IPS DF 4.7 (cell line): ENCODE measurements around the gene TRAPPC2L.

Source experiments
- DNase-seq: peaks from one replicate; pipeline ENCODE4 v3.0.0-alpha.2; 2013; ENCODE audit warnings: low spot score; ENCODE audit errors: extremely low read depth

Gene TRAPPC2L

DNA sequence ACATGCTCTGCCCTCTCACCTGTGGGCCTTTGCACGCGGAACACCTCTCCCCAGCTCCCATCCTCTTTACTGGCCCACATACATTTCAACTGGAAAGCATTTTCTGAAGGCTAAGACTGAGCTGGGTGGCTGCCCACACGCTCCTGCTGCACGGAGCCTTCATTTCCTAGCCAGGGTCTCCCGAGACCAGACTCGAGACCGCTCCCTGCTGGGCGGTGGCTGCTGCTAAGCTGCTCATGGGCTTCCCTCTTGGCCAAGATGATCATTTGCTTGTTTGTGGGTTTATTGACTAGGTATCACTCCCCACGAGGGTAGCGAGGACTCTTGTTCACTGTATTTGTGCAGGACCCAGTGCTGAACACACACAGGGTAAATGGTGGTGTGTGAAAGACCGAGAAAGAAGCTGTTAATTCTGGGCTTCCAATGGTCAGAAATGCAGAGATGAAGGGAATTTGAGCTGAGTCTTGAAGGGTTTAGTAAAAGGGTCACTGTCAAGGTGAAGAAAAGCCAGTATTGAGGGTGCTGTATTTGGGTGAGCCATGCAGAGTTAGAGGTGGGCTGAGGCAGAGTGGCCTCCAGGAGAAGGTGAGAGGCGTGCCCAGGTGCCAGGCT is 907 bp downstream of the TRAPPC2L start:
- DNase-seq = no peak

DNA sequence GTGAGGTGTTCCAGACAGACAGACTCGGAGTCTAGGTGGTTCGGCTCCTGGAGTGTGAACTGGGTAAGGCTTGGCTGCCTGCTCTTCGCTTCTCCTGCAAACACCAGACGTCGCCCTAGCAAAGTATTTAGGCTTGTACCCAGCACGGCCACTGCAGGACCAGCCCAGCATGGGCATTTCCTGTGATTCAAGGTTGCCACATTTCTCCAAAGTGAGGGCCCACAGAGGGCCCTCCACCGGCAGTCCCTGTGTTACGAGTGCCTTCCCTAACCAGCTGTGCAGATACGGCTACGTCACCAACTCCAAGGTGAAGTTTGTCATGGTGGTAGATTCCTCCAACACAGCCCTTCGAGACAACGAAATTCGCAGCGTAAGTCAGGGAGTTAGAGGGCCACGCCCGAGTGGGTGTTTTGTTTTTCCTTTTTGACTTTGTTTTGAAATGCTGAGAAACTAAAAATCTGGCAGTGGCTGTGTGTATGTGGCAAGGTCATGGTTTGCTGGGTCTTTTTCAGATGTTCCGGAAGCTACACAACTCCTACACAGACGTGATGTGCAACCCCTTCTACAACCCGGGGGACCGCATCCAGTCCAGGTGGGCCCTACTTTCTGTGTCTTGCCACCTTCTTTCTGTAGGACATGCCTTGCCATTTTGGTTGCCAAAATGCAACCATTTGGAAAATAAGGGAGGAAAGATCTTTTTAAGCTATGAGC is 2.6 kb downstream of the TRAPPC2L start:
- no peak for DNase-seq

DNA sequence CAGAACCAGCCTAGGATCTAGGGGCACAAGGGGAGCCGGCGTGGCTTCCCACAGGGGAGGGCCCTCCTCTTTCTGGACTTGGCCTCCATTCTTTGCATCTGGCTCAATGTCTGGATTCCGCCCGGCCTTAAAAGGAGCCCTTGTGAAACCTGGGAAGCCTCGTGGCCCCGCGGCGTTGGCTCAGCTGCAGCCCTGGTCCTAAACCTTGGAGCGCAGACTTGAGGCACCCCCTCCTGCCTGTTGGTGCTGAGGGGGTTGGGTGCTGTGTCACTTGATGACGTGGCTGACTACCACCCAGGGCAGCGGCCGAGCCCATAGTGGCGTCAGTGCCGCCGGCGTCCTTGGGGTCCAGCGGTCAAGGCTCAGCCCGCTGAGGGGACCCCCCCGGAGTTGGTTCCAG is 4.4 kb downstream of the TRAPPC2L start:
- no peak for DNase-seq

DNA sequence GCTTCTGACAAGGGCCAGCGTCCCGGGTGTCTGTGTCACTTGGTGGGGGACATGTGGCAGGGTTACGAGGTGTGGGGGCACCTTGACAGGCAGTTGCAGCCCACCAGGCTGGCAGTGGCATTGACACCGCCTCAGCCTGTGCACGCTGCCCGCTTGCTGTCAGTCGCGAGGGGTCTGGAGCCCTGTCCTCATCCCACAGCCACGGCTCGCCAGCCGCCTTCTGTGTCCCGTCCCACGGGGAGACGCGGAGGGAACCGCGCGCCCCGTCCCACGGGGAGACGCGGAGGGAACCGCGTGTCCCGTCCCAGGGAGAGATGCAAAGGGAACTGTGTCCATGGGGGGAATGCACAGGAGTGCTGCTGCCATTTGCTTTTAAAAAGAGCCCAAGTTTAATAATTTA is 6.0 kb downstream of the TRAPPC2L start:
- no peak for DNase-seq

DNA sequence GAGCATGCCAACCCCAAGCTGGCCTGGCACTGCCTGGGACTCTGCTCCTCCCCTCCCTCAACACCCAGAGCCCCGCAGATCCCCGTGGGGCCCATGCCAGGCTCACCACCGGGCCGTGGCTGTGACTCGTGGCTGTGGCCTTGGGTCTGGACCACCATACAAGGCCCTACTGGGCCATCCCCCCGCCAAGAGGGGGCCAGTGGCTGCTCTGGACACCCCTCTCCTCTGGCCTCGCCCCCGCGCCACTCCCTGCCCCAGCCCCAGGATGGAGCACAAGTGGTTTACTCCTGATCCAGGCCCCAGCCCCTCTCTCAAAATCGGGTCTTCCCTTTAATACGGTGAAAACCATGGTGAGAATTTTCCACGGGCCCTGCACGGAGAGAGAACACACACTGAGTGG is 6.5 kb downstream of the TRAPPC2L start:
- no peak for DNase-seq

DNA sequence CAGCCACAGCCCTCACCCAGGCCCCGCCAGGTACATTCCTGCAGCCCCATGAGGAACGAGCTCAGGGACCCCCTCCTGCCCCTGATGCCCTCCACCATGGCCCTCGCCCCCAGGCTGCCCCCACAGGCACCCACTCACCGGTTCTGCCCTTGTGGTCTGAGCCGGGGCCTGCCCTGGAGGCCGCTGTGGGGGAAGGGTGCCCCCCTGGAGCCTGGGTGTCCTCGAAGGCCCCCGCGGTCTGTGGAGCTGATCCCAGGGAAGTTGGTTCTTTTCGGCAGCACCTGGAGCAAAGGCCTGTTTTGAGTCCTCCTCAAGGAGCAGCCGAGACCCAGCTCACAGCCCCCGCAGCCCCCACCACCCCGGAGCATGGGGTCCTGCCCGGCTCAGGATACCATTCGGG is 7.2 kb downstream of the TRAPPC2L start:
- no peak for DNase-seq

DNA sequence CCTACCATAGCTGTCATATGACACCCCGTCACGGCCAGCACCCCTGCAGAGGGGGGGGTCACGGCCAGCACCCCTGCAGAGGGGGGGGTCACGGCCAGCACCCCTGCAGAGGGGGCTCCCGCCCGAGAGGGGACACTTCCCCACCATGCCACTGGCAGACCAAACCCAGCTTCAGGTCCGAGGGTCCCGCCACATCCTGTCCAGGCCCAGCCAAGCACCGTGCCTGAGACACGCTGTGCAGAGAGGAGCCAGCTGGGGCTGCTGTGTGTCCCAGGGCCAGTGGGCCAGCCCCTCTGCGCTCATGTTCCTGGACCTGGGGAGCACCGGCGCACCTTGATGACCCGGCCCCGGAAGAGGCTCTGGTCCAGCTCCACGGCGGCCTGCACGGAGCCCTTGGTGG is 7.6 kb downstream of the TRAPPC2L start:
- no peak for DNase-seq

DNA sequence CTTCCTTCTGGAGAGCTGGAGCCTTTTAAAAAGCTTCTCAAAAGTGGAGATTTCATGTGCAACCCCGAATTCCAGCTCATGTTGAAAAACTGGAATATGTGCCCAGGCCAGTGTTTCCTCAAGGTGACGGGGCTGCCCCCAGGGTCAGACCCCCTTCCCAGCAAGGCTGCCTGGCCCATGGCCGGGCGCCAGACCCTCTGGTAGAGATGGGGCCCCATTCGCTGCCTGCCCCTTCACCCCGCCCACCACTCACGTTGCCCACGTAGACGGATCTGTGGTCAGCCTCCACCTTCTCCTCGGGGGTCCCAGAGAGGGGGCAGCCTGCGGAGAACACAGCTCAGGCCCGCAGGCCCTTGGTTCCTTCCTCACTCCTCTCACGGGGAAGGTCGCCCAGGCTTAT is 8.4 kb downstream of the TRAPPC2L start:
- DNase-seq = no peak

DNA sequence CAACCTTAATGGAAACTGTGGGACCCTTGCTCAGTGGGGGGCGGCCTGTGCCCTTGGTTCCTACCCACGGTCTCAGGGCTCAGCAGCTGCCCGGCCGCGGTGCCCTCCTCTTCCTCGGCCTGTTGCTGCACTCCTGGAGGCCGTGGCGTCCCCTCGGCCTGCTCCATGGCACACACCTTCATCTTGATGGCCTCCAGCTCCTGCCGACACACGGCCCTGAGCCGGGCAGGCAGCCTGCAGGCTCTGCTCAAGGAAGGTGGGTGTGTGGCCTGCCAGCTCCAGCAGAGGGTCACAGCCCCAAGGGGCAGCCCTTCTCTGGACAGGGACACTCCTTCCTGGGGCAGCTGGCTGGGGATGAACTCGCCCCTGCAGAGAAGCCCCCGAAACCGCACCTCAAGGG is 8.8 kb downstream of the TRAPPC2L start:
- DNase-seq = no peak

DNA sequence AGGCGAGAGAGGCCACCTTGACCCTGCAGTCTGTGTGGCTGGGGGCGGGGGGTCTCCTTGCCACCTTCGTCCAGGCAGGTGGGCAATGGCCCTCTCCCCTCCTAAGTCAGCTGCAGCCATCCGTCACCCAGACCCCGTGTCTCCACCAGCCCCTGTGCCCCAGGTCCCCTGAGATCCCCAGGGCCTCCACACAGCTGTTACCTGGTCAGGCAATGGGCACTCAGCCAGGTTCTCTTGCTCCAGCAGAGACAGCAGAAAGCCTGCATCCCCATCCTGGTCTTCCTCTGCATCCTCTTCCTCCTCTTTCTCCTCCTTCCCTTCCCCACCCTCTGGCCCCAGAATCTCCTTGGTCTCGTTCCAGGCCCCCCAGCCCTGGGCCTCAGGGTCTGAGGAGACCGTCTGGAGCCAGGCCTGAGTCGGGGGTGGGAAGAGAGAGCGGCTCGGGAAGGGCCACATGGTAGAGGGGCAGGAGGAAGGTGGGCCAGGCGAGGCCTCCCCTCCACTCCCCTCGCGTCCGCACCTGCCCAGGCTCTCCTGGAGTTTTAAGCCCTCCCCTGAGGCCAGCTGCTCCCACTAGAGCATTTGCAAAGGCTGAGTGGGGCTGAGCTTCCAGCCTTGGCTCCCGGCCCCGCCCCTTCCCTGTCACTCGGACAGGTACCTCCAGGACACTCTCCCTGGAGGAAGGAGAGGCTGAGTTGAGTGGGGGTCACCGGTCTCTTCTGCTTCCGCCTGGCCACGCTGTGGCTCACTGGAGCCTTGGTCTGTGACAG is 9.4 kb downstream of the TRAPPC2L start, which contains the start of gene PABPN1L:
Gene PABPN1L, minus strand, starts transcription at position 510 of the 770 bp plus-strand sequence. Its CDS starts 54 bp downstream, at position 456.
- DNase-seq = no peak

DNA sequence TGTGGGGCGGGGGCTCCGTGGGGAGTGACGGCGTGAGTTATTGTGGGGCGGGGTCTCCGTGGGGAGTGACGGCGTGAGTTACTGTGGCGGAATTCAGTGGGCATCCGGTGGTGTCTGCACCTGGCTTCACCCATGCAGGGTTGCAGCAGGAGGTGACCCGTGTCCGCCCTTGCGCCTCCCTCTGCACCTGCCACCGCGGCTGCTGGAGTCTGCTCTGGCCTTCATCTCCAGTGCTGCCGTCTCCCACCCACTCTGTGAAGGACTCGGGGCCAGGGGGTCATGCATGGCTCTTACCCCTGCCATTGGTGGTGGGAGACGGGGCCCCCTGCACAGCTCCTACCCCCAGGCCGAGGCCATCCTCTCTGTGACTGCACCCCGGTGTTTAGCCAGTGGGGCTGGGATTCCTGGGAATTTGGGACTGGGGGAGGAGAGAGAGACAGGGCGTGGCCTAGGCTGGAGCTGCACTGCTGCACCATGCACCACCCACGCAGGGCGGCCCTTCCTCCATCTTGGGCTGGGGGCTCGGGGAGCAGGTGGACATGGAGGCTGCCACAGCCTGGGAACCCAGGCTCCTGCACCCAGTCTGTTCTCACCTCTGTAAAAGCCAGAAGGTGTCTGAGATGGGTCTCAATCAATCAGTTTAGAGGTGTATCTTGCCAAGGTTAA is 10.8 kb downstream of the TRAPPC2L start:
- no peak for DNase-seq

DNA sequence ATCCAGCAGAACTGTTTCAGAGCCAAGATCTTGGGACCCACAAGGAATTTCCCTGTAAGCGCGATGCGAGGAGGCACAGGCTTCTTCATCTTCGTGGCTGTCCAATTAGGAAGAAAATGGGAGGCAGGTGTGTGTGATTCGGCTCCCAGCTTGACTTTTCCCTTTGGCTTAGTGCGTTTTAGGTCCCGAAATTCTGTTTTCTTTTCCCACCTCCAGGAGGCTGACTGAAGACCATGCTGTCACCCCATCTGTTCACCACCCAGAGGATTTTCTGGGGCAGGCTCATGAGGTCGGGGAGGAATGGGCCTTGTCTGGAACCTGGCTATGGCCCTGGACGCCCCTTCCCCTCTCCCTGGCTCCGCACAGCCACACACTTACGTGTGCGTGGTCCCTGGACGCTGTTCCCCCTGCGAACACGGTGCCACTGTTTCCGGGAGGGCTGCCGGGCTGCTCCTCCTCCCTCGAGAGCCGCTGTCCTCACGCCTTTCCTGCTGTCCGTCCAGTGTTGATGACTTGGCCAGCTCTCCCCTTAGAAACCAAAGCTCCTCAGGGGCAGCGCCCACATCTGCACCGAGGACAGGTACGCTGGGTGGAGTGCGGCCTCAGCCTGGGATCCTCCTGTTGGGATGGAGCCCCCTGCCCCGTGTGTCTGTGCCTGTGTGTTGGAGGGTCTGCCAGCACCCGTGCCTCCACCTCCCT is 12.2 kb downstream of the TRAPPC2L start:
- DNase-seq = no peak

DNA sequence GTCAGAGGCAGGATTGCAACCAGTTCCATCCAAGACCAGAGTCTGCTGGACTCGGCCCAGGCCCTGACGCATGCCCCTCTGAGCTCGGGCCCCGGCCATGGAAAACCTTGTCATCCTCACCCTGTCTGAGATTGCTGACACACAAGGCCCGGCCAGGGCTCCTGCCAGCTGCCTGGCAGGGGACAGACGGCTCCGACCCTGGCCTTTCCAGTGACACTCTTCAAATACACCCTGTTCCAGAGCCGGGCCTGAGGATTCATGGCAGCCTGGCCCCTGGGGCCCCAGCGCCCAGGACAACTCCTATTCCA is 12.7 kb downstream of the TRAPPC2L start:
- no peak for DNase-seq

DNA sequence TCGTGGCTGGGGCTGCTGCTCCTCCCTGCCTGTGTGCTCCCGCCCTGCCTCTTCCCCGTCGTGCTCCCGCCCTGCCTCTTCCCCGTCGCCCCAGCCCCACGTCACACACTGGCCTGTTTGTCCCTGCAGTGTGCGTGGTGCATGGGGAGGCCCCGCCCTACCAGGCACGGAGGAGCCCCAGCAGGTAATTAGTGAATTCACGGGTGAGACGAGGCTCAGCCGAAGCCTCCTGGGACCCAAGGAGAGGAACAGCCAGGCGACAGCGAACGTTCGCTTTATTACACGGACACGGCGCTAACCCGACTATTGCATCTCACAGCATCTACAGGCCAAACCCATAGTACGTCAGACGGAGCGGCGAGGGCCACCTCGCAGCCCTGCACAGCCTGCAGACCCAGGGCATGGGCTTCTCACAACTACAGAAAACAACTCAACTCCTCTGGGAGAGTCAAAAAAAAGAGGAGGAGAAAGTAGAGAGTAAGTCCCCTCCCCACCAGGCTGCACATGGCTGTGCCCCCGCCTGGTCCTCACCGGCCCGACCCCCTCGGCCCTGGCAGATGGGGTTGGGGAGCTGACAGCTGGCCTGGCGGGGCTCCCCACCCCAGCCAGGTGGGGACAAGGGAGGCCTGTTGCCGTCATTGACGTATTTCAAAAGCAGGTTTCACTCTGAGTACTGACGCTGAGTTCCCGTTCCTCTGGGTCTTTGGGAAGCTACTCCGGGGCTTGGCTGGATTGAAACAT is 13.9 kb downstream of the TRAPPC2L start:
- DNase-seq = no peak

DNA sequence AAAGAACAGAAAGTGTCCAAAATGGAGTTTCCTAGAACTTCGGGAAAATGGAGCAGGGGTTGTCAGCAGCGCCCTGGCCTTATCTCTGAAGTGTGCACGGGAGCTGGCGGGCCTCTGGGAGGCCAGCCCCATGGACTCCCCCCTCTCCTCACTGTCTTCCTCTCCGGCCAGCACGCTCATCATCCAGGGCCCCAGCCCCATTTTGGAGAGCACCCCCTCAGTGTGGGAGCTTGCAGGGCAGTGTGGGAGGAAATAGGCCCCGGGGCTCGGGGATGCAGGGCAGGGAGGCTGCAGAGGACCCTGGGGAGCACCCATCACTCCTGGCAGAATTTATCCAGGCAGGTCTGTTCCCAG is 14.4 kb downstream of the TRAPPC2L start:
- no peak for DNase-seq

DNA sequence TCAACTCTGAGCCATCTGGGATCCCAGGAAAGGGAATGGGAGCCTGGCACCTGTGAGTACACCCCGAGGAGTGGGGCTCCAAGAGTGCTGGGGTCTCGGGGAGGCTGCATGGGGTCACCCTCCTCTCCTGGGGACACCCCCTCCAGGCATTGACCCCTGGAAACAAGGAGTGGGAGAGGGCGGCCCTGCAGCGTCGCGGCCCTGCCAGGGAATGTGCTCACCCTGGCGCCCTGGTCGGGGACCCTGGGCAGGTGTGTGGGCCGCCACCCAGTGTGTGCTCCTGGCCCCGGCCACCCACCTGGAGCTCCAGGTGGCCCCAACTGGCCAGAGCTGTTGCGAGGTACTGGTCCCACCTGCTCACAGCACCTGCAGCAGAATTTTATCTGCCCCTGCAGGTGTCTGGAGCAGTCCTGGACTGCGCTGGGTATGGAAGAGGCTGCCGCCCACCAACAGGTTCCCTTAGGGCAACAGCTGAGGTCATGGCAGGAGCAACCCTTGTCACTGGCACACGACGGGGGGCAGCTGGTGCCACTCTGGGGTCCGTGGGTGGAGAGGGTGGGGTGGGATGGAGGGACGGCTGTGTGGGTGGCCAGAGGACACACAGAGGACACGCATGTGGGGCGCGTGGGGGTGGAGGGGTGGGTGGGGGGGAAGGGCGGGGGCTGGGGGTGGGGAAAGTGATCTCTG is 14.9 kb downstream of the TRAPPC2L start:
- no peak for DNase-seq

DNA sequence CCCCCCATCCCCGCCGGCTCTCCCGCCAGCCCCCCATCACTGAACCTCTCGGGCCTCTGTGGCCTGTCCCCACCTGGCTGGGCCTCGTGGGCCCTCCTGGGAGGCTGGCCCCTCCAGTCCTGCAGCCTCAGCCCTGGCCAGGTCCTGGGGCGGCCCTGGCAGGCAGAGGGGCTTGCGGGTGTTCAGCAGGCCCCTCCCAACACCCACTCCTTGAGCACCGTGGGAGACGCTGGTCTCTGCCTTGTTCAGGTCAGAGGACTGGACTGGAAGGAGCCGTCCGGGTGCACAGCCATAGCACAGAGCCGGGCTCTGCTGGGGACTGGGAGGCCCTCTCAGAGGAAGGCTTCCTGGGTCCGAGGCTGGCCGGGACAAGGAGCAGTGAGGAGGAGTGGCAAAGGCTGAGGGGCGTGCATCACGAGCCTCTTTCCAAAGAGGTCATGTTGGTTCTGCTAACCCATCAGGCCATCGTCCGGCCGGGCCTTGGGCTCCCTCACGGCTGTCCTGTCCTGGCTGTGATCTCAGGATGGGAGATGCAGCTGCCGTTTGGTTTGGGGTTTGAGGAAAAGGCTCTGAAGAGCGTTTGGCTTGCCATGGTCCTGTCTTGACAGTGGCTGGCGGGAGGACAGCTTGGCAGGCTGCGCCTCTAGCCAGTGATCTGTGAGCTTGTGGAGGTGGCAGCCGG is 15.9 kb downstream of the TRAPPC2L start:
- no peak for DNase-seq

DNA sequence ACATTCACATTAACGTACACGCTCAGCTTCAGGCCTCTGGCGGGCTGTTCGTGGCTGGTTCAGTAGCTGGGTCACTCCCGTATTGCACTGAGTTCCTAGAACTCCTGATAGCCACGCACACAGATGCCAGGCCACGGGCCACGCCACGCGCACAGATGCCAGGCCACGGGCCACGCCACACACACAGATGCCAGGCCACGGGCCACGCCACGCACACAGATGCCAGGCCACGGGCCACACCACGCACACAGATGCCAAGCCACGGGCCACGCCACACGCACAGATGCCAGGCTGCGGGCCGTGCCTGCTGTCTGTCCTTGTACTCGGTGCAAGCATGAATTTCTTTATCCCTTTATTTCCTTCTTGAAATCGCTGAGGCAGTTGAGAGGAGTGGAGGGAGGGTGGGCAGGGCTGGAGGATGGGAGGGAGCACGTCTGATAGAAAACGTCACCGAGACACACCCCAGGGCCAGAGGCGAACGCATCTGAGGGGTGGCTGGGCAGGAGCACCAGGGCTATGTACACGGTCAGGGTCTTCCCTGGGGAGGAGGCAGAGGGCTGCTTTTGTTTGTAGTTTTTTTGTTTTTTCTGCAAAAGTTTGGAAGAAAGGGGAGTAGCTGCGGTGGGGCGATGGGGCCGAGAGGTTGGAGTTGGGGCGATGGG is 18.1 kb downstream of the TRAPPC2L start:
- DNase-seq = no peak

DNA sequence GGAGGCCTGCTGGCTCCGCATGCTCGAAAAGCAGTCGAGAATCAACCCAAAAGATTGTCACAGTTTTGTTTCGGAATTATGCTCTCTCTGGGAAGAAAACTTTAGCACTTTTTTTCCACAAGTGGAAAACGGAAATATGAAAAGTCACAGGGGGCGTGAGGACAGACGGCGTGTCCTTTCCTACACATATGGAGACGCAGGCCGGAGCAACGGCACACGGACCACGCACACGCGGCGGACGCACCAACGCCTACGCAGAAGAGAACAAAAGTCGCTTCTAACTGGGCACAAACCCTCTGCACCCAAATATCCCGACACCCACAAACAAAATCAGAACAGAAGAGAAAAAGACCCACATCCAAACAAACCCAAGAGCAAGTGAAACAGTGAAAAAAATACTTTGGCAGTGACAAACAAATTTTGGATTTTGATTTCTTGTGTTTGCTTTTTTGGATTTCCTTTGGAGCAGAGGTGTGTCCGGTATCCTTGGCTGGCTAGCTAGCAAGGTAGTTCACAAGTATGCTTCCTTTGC is 18.8 kb downstream of the TRAPPC2L start:
- DNase-seq = no peak
